IPS DF 6.9 (cell line): Measurements from ENCODE around the gene KLHL29.

Experiments used
- DNase-seq: peaks from one replicate; pipeline ENCODE4 v3.0.0-alpha.2; 2013; ENCODE audit warnings: low read depth, low spot score
- H3K27ac ChIP-seq: one replicate; pipeline ENCODE4 v1.5.1; 2013; ENCODE audit warnings: low read length, control low read depth
- H3K27me3 ChIP-seq: 2 replicates; pipeline ENCODE4 v1.6.1; 2013; ENCODE audit warnings: mild to moderate bottlenecking, low read length; ENCODE audit not compliant: control insufficient read depth, insufficient read depth
- H3K36me3 ChIP-seq: 2 replicates; pipeline ENCODE4 v1.6.1; 2013; ENCODE audit warnings: low read length; ENCODE audit not compliant: control insufficient read depth, insufficient read depth
- H3K4me1 ChIP-seq: 2 replicates; pipeline ENCODE4 v1.6.1; 2013; ENCODE audit warnings: low read length; ENCODE audit not compliant: control insufficient read depth, insufficient read depth
- H3K4me3 ChIP-seq: 2 replicates; pipeline ENCODE4 v1.5.1; 2013; ENCODE audit warnings: mild to moderate bottlenecking, low read length
- H3K9me3 ChIP-seq: 2 replicates; pipeline ENCODE4 v1.6.1; 2013; ENCODE audit warnings: low read length, inconsistent platforms; ENCODE audit not compliant: control insufficient read depth, insufficient read depth
- WGBS: extraction: QIAGEN DNeasy Blood & Tissue Kit; methylation state at CpG from one replicate; pipeline ENCODE4 v1.1.7; 2013; ENCODE audit warnings: mixed read lengths, missing lambda C conversion rate; ENCODE audit not compliant: insufficient read length, insufficient coverage; 5-methylcytosine and 5-hydroxymethylcytosine counted together

Gene KLHL29

DNA sequence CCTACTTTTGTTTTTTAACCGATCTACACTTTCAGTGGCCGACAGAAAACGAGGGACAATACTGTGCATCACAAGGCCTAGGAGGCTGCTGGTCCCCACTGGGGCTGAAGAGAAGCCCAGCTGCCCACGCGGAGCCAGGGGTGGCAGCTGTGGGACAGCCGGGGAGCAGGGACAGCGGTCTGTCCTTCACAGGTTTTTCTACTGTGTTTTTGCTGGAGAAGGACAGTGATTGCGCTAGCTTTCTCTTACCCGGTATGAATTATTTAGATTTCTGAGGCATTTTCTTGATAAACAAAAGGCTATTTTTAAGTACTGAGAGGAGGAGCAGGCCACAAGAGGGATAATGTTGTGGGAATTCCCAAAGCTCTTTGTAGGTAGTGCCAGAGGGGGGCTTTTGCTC is 322.1 kb downstream of the KLHL29 start:
- H3K36me3 ChIP-seq, result no peaks in the 10 kb centered on the region
- WGBS, result no CpG with 5 or more reads among the region's 9 CpGs
- no peaks in the 10 kb centered on the region for H3K27me3 ChIP-seq
- no peak for DNase-seq
- no peak overlapping the region for H3K27ac ChIP-seq
- H3K4me3 ChIP-seq, result no peak overlapping the region
- no peaks in the 10 kb centered on the region for H3K4me1 ChIP-seq
- no peaks in the 10 kb centered on the region for H3K9me3 ChIP-seq

DNA sequence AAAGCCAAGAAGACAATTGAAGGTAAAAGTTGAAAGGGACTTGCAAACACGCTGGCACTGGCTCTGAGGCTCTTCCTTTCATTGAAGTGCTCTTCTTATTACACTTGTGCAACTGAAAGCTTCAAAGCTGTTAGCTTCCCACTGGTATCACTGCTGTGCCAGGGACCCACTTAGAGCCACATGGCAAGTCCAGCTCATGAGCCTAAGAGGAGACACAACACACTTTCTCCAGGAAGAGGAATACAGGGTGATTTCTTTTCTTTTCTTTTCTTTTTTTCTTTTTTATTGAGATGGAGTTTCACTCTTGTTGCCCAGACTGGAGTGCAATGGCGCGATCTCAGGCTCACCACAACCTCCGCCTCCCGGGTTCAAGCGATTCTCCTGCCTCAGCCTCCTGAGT is 323.8 kb downstream of the KLHL29 start:
- DNase-seq, result no peak
- no CpG with 5 or more reads among the region's 6 CpGs for WGBS
- Histone ChIP-seq H3K36me3 (no peaks in the 10 kb centered on the region), H3K4me3 (no peak overlapping the region), H3K27ac (no peak overlapping the region), H3K4me1 (peaks cover 4% of the 10 kb centered on the region), H3K27me3 (no peaks in the 10 kb centered on the region), H3K9me3 (no peaks in the 10 kb centered on the region)

DNA sequence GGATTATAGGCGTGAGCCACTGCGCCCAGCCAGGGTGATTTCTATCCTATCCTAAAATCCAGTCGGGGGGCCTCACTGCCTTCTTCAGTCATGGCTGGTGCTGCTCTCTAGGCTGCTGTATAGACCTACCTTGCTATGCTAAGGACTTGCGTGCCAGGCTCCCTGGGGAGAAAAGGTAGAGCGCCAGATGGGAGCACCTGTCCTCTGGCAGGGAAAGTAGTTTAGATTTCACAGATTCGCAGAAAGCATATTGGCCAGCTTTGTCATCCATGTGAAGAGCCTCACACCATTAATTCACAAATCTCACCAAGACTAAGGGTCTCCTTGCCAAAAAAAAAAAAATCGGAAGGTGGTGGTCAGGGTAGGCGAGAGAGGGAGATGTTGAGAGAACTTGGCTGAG is 324.3 kb downstream of the KLHL29 start:
- no peaks in the 10 kb centered on the region for H3K9me3 ChIP-seq
- H3K27ac ChIP-seq, result no peak overlapping the region
- no peak for DNase-seq
- no peaks in the 10 kb centered on the region for H3K27me3 ChIP-seq
- no peaks in the 10 kb centered on the region for H3K36me3 ChIP-seq
- no peak overlapping the region for H3K4me3 ChIP-seq
- no CpG with 5 or more reads among the region's 8 CpGs for WGBS
- peaks cover 4% of the 10 kb centered on the region for H3K4me1 ChIP-seq

DNA sequence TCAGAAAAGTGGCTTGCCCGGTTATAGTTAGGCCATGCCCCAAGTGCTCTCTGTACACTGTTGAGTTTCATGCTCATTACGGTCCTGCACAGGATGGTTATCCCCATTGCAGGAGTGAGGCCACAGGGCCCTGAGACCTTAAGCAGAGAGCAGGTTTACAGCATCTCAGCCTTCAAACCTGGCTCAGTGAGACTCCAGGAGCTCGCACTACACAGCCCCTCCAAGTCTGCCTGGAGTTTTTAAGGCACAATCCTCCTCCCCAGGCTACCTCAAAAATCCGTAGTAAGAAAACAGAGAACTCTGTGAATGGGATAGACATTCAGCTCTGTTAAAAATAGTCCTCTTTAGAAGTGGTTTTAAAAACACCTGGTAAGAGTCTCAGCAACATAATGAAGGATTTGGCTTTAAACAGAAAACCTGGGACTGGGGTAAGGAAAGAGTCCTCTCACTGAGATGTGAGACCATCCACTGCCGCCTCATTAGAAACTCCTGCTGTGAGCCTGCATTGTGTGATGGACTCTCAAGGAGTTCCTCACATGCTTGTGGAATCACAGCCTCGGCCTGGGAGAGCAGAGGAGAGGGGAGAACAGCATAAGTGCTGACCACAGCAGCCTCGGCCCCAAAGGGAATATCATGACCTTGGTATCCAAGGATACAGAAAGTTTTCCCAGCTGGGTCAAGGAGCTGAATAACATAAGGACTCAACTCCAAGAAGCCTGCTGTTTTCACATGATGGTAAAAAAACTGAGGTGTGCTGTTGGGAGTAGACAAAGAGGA is 327.2 kb downstream of the KLHL29 start:
- H3K9me3 ChIP-seq, result no peaks in the 10 kb centered on the region
- peaks cover 4% of the 10 kb centered on the region for H3K4me1 ChIP-seq
- no peaks in the 10 kb centered on the region for H3K27me3 ChIP-seq
- DNase-seq, result no peak
- H3K27ac ChIP-seq, result no peak overlapping the region
- WGBS, result no CpG with 5 or more reads among the region's 7 CpGs
- H3K4me3 ChIP-seq, result no peak overlapping the region
- no peaks in the 10 kb centered on the region for H3K36me3 ChIP-seq

DNA sequence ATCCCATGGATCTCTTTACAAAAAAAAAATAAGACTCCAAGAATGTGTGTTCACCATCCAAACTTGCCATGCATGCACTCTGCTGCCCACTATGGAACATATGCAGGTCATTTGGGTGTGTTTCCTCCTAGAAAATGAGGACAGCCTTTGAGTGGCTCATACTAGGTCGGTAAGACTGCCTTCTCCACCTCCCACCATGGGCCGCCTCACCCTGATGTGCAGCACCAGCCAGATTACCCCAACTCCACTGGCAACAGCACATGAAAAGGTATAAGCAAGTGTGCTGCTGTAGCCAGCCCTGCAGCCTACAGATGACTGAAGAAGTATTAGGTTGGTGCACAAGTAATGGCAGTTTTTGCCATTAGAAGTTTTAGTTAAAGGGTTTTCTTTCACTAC is 327.8 kb downstream of the KLHL29 start:
- DNase-seq, result no peak
- WGBS, result no CpG with 5 or more reads among the region's 2 CpGs
- H3K27ac ChIP-seq, result no peak overlapping the region
- no peak overlapping the region for H3K4me3 ChIP-seq
- peaks cover 4% of the 10 kb centered on the region for H3K4me1 ChIP-seq
- H3K36me3 ChIP-seq, result no peaks in the 10 kb centered on the region
- H3K9me3 ChIP-seq, result no peaks in the 10 kb centered on the region
- no peaks in the 10 kb centered on the region for H3K27me3 ChIP-seq

DNA sequence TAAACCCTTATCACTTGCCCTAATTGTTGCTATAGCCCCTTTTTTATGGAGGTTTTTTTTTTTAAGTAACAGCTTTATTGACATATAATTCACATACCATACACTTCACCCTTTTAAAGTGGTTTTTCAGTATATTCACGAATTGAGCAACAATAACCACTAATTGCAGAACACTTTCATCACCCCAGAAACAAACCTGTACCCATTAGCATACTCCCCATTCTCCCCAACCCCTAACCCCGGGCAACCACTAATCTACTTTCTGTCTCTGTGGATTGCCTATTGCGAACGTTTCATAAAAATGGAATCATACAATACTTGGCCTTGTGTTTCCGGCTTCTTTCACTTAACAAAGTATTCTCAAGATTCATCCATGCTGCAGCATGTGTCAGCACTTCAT is 328.4 kb downstream of the KLHL29 start:
- WGBS, result no CpG with 5 or more reads among the region's 5 CpGs
- no peaks in the 10 kb centered on the region for H3K36me3 ChIP-seq
- DNase-seq, result no peak

DNA sequence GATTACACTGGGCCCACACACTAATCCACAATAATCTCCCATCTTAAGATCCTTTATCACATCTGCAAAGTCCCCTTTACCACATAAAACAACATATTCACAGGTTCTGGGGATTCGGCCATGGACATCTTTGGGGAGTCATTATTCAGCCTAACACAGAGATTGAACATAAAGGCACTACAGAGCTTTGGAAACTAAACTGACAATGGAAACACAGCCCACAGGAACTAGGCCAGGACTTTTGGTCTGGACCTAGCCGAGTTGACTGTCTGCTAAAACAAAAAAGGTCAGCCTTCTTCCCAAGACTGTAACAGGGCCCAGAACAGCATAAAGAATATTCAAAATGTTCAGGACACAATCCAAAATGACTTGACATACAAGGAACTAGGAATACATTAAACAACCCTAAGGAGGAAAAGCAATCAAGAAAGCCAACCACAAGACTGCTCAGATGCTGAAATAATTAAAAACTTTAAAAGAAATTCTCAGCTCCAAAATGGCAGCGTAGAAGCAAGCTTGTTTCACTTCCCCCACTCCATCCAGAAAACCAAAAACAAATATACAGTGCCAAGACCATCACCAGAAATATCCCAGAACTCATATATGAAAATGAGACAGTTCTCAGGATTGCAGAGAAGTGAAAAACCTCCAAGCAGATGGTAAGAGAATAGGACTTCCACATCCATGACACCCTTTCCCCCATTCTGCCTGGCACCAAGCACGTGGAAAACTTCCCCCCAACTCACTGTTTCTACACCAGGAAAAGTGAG is 334.1 kb downstream of the KLHL29 start:
- no peak overlapping the region for H3K4me3 ChIP-seq
- DNase-seq, result no peak
- H3K36me3 ChIP-seq, result no peaks in the 10 kb centered on the region
- no peaks in the 10 kb centered on the region for H3K27me3 ChIP-seq
- WGBS, result no CpG with 5 or more reads among the region's 4 CpGs
- H3K9me3 ChIP-seq, result no peaks in the 10 kb centered on the region
- no peak overlapping the region for H3K27ac ChIP-seq
- no peaks in the 10 kb centered on the region for H3K4me1 ChIP-seq

More for the DNA sequence above, 328.4 kb downstream of the KLHL29 start:
- no peaks in the 10 kb centered on the region for H3K27me3 ChIP-seq
- peaks cover 4% of the 10 kb centered on the region for H3K4me1 ChIP-seq
- no peak overlapping the region for H3K27ac ChIP-seq
- H3K9me3 ChIP-seq, result no peaks in the 10 kb centered on the region
- no peak overlapping the region for H3K4me3 ChIP-seq

DNA sequence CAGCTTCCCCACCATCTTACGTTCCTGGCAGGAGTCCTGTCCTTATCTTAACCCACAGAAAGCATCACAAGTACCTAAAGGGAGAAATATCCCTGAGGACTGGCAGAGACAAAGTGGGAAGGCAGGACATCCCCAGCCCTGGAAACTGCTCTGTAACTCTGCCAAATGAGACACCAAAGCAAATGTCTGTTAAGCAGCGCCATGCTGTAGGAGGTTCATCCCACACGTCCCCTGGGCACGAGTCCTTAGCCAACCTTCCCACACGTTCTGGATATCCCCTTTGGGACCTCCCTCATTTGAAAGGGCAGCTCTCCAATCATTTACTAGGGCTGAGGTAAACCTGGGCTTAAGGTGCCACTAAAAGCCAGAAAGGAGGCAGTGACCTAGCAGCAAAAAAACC is 334.7 kb downstream of the KLHL29 start:
- no peak for DNase-seq
- no CpG with 5 or more reads among the region's 5 CpGs for WGBS
- H3K4me3 ChIP-seq, result no peak overlapping the region
- no peaks in the 10 kb centered on the region for H3K27me3 ChIP-seq
- no peaks in the 10 kb centered on the region for H3K9me3 ChIP-seq
- H3K36me3 ChIP-seq, result no peaks in the 10 kb centered on the region
- H3K27ac ChIP-seq, result no peak overlapping the region
- H3K4me1 ChIP-seq, result no peaks in the 10 kb centered on the region

DNA sequence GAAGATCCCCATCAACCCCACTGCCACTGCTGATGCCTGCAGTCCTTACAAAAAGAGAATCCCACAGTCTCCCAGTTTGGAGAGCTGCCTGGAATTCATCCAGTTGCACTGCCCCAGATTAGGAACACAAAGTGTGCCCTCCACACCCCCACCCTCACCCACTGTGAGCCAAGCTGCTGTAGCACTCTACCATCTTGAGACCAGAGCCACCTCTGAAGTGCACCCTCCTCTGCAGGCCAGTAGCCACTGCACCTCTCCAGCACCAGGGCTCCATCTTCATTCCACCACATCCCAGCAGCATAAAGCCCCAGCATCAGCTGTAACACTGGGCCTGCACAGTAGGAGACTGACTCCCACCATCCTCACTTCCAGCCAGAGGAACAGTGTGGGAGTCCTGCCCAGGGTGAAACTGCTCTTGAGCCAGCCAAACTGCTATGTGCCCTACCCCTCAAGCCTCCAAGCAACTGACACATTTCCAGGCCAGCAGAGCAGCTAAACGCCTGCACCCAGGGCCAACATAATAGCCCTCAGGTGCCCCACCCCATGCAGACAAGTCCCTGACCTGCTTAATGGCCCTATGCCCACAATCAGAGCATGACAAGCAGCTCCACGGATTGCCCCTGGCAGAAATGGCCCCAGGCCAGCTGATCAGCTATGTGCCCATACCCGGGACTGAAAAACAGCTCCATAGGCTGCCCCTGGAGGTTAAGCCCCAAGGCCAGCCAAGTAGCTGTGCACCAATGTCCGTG is 335.9 kb downstream of the KLHL29 start:
- H3K36me3 ChIP-seq, result no peaks in the 10 kb centered on the region
- no peak for DNase-seq

DNA sequence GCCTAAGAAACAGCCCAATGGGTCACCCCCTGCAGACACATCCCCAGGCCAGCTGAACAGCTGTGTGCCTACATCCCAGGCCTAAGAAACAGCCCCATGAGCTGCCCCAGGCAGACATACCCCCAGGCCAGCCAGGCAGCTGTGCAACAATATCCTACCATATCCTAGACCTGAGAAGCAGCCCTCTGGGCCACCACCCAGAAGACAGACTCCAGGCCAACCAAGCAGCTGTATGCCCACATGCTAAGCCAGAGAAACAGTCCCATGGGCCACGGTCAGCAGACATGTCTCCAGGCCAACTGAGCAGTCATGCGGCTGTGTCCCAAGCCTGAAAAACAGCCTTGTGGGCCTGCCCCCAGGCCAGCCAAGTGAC is 336.5 kb downstream of the KLHL29 start:
- H3K36me3 ChIP-seq, result no peaks in the 10 kb centered on the region
- no peaks in the 10 kb centered on the region for H3K4me1 ChIP-seq
- WGBS, result no CpG with 5 or more reads among the region's 2 CpGs
- H3K27ac ChIP-seq, result no peak overlapping the region
- DNase-seq, result no peak
- H3K9me3 ChIP-seq, result no peaks in the 10 kb centered on the region
- H3K4me3 ChIP-seq, result no peak overlapping the region
- H3K27me3 ChIP-seq, result no peaks in the 10 kb centered on the region

More for the DNA sequence above, 335.9 kb downstream of the KLHL29 start:
- Histone ChIP-seq H3K4me1 (no peaks in the 10 kb centered on the region), H3K4me3 (no peak overlapping the region), H3K27ac (no peak overlapping the region), H3K27me3 (no peaks in the 10 kb centered on the region), H3K9me3 (no peaks in the 10 kb centered on the region)
- no CpG with 5 or more reads among the region's 4 CpGs for WGBS
